Fibroblast of villous mesenchyme (primary cell): Measurements from ENCODE around the gene CHPF. TPM values are rescaled to one million over a fixed set of nuclear protein-coding genes. Genes with fewer than 3 reads are reported as not detected.
A peak's percentile ranks its signal among the peaks of the same experiment; 100 is the strongest.

Experiments used
- DNase-seq: peaks from one replicate; pipeline ENCODE4 v3.0.0-alpha.2; 2010; ENCODE audit warnings: low read depth
- H3K4me3 ChIP-seq: 2 replicates; pipeline ENCODE4 v1.5.1; 2011; ENCODE audit warnings: low read depth, mild to moderate bottlenecking, low read length
- total RNA-seq: library from RNA; depleted of rRNA; stranded (reverse); fragments of >200 nt; gene quantifications from 2 replicates; pipeline ENCODE4 v1.2.3, GENCODE V29; 2012
- TF ChIP-seq, protein P1 (sequence below): IDR thresholded peaks from 2 replicates; pipeline ENCODE4 v1.5.1; 2012; ENCODE audit warnings: low read depth, mild to moderate bottlenecking, low read length; ENCODE audit not compliant: insufficient read depth

CHPF gene
- total RNA-seq, 1 donor = 201 TPM

DNA sequence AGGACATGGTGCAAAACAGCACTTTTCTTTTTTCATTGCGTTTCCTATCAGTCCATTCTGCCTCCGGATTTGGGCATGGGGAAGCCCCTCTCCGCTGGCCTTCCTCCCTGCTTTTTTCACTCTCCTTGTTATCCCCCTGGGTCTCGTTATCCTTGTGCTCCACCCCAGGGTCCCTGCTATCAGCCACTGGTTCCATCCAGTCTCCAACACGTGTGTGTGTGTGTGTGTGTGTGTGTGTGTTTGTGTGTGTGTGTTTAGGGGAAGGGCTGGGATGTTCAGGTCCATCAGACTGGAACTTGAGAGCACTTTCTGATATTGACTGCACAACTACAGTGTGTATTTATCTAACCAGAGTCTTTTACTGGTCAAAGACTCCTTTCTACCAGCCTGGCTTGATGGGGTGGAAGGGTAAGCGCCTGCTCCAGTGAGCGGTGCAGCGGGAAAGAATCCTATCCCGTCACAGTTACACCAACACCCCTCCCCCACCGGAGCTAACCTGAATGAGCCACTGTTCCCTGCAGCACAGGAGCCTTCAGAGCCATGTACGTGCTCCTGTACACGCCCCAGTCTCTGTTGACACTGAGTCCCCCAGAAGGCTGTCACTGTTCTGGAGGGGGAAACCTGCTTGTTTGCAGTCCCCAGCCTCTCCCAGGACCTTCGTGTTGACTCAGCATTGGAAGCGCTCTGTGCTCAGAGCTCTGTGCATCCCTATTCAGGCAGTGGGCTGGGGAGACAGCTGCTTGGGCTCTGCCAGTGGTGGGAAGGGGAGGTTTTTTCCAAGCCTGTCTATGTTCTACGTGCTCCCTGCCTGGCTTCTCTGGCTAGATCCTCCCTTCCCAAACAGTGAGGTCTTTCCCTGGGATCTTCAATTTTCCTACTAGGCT, 33.1 kb upstream of the CHPF start:
- H3K4me3 ChIP-seq = no peak overlapping the region
- no peak for DNase-seq
- TF ChIP-seq, protein P1, sequence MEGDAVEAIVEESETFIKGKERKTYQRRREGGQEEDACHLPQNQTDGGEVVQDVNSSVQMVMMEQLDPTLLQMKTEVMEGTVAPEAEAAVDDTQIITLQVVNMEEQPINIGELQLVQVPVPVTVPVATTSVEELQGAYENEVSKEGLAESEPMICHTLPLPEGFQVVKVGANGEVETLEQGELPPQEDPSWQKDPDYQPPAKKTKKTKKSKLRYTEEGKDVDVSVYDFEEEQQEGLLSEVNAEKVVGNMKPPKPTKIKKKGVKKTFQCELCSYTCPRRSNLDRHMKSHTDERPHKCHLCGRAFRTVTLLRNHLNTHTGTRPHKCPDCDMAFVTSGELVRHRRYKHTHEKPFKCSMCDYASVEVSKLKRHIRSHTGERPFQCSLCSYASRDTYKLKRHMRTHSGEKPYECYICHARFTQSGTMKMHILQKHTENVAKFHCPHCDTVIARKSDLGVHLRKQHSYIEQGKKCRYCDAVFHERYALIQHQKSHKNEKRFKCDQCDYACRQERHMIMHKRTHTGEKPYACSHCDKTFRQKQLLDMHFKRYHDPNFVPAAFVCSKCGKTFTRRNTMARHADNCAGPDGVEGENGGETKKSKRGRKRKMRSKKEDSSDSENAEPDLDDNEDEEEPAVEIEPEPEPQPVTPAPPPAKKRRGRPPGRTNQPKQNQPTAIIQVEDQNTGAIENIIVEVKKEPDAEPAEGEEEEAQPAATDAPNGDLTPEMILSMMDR = no peak

DNA sequence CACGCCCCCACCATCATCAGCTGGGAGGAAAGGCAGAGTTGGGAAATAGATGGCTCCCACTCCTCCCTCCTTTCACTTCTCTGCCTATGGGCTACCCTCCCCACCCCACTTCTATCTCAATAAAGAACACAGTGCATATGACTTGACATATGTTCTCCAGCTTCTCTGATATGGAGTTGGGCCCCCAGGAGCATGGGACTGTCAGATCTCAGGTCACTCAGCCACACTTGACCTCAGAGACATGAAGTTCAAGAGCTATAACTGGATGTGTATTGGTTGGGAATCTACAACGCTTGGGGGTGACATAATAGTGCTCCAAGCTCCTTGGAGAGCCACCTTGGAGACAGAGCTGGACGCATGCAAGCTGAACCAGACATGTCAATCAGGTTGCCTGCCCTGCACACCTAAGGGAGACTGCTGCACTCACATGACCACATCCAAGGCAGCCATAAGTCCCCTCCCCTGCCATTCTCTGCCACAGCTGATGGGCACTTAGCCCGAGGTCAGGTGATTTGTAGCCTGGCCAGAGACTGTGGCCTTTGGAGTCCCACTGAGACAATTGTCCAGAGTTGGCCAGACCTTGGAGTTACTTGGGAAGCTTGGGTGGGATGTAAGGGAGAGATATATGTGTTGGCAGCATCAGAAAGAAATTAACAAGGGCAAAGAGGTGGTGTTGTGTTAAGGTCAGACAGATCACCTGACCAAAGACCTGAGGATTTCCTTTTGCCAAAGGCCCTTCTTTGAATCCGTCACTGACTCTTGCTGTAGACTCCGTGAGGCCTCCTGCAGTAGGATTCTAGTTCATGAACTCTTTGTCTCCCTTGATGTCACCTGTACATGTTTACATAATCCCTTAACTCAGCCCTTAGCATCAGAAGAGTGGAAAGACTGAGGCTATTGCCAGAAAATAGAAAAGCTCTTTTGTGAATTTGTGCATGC, 32.2 kb upstream of the CHPF start:
- no peak overlapping the region for H3K4me3 ChIP-seq
- DNase-seq = no peak
- TF ChIP-seq, protein P1 = no peak

DNA sequence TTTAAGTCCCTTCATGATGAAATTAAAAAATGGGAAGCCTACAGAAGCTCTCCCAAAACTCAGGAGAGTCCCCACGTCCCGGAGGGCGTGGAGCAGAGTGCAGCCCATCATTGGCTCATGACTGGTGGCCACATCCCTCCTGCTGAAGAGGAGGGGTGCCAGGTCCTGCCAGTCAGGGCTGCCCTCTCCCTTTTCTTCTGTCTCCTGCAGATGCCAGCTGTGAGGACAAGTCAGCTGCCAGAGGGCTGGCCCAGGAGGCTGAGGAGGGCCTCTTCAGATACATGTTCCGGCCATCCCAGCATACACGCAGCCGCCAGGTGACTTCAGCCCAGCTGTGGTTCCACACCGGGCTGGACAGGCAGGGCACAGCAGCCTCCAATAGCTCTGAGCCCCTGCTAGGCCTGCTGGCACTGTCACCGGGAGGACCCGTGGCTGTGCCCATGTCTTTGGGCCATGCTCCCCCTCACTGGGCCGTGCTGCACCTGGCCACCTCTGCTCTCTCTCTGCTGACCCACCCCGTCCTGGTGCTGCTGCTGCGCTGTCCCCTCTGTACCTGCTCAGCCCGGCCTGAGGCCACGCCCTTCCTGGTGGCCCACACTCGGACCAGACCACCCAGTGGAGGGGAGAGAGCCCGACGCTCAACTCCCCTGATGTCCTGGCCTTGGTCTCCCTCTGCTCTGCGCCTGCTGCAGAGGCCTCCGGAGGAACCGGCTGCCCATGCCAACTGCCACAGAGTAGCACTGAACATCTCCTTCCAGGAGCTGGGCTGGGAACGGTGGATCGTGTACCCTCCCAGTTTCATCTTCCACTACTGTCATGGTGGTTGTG, 31.1 kb upstream of the CHPF start:
- no peak overlapping the region for H3K4me3 ChIP-seq
- TF ChIP-seq, protein P1 = no peak
- DNase-seq = no peak

DNA sequence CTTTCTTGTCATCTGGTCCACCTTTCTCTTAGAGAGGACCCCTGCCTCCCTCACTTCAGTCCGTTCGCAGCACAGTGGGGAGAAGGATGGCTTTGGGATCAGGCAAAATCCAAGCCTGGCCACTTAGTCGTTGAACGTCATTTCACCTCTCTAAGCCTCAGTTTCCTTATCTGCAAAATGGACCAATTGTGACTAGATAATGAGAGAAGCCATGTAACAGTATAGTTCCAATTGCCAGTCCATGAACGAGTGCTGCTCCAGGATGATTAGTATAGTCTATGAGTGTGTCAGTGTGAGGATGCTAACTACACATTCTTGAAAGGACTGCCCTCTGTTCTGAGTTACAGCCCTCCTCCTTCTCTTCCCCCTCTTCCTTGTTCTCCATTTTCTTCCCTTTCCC, 29.6 kb upstream of the CHPF start:
- no peak for DNase-seq
- TF ChIP-seq, protein P1 = no peak

DNA sequence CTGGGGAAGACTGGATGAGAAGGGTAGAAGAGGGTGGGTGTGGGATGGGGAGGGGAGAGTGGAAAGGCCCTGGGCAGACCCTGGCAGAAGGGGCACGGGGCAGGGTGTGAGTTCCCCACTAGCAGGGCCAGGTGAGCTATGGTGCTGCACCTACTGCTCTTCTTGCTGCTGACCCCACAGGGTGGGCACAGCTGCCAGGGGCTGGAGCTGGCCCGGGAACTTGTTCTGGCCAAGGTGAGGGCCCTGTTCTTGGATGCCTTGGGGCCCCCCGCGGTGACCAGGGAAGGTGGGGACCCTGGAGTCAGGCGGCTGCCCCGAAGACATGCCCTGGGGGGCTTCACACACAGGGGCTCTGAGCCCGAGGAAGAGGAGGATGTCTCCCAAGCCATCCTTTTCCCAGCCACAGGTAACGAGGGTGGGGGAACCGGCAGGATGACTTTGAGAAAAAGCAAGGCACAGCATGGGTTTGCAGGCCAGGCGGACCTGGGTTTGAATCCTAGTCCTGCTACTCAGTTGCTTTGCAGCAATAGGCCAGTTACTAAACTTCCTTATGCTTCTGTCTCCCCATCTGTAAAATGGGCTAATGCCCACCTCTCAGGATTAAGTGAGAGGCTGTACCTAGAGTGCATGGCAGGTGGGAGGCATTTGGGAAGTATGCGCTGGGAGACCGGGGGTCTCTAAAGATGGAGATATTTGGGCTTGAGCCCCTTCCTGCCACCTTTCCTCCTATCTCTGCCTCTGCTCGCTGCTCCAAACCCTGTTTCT, 28.8 kb upstream of the CHPF start, which contains the start of gene INHA:
Gene INHA (plus strand): TSS at position 74 of the 765 bp plus-strand sequence. CDS start 65 bp downstream, at position 139.
- TF ChIP-seq, protein P1 = no peak
- no peak for DNase-seq

More for the DNA sequence above, 29.6 kb upstream of the CHPF start:
- no peak overlapping the region for H3K4me3 ChIP-seq

More for the DNA sequence above, 28.8 kb upstream of the CHPF start, which contains the start of gene INHA:
- H3K4me3 ChIP-seq = peak within 1 kb of the TSS; percentile 69
